Colonic mucosa (tissue), 4 donors: ENCODE data around the gene KRT6B. TPM values are rescaled to one million over a fixed set of nuclear protein-coding genes. Genes with fewer than 3 reads are reported as not detected.

Source experiments
- DNase-seq: peaks from one replicate; pipeline ENCODE4 v3.0.0-alpha.2; 2020
- H3K27ac ChIP-seq: fragments of 200-600 bp; one replicate; pipeline ENCODE4 v1.8.0; 2021
- H3K27me3 ChIP-seq: fragments of 200-600 bp; one replicate; pipeline ENCODE4 v1.8.0; 2021
- H3K36me3 ChIP-seq: fragments of 200-600 bp; one replicate; pipeline ENCODE4 v1.8.0; 2021
- H3K4me1 ChIP-seq: fragments of 200-600 bp; one replicate; pipeline ENCODE4 v1.8.0; 2021; ENCODE audit warnings: mild to moderate bottlenecking
- H3K4me3 ChIP-seq: fragments of 200-600 bp; one replicate; pipeline ENCODE4 v1.8.0; 2021
- H3K9ac ChIP-seq, 2 donors: one replicate each; pipeline ENCODE4 v1.7.0; 2013; ENCODE audit warnings: control low read depth in 2 of 2, low read depth in 2 of 2, low read length in 2 of 2
- H3K9me3 ChIP-seq: fragments of 200-600 bp; one replicate; pipeline ENCODE4 v1.8.0; 2021
- intact Hi-C: fragments of 100-400 bp; cut with DNase I; formaldehyde crosslinking; loops from one replicate; pipeline ENCODE4 v1.14.1; 2022
- total RNA-seq, 2 donors: library from RNA; stranded (reverse); fragmentation: NEBNext Ultra II Directional in 1 of 2; extraction: Animal tissue kit (Norgen Biotek cat#: 25700) in 1 of 2; gene quantifications; one replicate each; pipeline ENCODE4 v1.2.1, GENCODE V29; 2021
- TF ChIP-seq, protein P1 (sequence below): fragments of 200-600 bp; IDR thresholded peaks from one replicate; pipeline ENCODE4 v1.8.0; 2022; ENCODE audit warnings: antibody characterized with exemption, mild to moderate bottlenecking
- donor health status: healthy.
- donor health status: DM: no; HTN: no; CAD: no.
- donor health status: DM: no; HTN: no; CAD: no.

The KRT6B gene
- total RNA-seq, 2 donors from 2014 or later = 0.13 to 1.4 TPM

GRCh38 chr12:52402873-52403540 lies 48.9 kb downstream of the KRT6B start:
- DNase-seq = no peak
- H3K36me3 ChIP-seq = no peaks in the 10 kb centered on the region
- no peaks in the 10 kb centered on the region for H3K27me3 ChIP-seq
- no peaks in the 10 kb centered on the region for H3K4me1 ChIP-seq
- H3K9ac ChIP-seq = no peak overlapping the region
- TF ChIP-seq, protein P1, sequence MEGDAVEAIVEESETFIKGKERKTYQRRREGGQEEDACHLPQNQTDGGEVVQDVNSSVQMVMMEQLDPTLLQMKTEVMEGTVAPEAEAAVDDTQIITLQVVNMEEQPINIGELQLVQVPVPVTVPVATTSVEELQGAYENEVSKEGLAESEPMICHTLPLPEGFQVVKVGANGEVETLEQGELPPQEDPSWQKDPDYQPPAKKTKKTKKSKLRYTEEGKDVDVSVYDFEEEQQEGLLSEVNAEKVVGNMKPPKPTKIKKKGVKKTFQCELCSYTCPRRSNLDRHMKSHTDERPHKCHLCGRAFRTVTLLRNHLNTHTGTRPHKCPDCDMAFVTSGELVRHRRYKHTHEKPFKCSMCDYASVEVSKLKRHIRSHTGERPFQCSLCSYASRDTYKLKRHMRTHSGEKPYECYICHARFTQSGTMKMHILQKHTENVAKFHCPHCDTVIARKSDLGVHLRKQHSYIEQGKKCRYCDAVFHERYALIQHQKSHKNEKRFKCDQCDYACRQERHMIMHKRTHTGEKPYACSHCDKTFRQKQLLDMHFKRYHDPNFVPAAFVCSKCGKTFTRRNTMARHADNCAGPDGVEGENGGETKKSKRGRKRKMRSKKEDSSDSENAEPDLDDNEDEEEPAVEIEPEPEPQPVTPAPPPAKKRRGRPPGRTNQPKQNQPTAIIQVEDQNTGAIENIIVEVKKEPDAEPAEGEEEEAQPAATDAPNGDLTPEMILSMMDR = no peak
- H3K4me3 ChIP-seq = no peak overlapping the region
- intact Hi-C loops = no loop called here
- no peak overlapping the region for H3K27ac ChIP-seq
- H3K9me3 ChIP-seq = no peaks in the 10 kb centered on the region

DNA sequence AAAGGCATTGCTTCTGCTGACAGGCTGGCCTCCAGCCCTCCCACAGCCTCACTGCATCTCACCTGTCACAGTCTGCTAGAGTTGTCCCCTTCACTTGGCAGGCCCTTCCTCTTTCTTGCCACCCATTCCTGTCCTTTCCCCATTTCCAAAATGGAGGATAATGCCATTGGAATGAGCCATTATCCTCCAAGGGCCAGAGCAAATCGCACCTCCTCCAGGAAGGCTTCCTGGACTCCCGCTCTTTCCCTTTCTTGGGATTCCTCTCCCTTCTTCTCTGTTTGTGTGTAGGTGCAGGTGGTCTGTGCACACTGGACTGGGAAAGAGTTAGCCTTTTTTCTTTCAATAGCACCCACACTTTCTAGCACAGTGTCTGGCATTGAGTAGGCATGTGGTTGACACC lies 49.6 kb downstream of the KRT6B start:
- H3K4me3 ChIP-seq = no peak overlapping the region
- no peaks in the 10 kb centered on the region for H3K9me3 ChIP-seq
- no peak overlapping the region for H3K9ac ChIP-seq
- intact Hi-C loops = no loop called here
- no peaks in the 10 kb centered on the region for H3K4me1 ChIP-seq
- H3K36me3 ChIP-seq = no peaks in the 10 kb centered on the region
- H3K27ac ChIP-seq = no peak overlapping the region
- no peaks in the 10 kb centered on the region for H3K27me3 ChIP-seq
- TF ChIP-seq, protein P1 = no peak
- DNase-seq = no peak

DNA sequence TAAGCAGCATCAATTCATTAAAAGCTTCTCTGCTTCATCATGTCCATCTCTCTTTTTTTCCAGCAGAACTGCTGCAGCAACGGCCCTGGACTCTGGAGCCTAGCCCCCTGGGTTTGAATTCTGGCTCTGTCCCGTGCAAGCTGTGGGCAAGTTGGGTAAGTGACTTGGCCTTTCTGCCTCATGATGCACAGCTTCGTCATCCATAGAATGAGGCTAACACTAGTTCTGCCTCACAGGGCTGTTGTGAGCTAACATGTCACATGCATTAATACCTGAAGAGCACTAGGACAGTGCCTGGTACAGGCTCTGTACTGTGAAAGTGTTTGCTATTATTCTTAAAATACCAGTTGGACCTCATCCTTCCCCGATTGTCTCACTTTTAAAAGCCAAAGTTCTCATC lies 50.0 kb downstream of the KRT6B start:
- no peak overlapping the region for H3K27ac ChIP-seq

DNA sequence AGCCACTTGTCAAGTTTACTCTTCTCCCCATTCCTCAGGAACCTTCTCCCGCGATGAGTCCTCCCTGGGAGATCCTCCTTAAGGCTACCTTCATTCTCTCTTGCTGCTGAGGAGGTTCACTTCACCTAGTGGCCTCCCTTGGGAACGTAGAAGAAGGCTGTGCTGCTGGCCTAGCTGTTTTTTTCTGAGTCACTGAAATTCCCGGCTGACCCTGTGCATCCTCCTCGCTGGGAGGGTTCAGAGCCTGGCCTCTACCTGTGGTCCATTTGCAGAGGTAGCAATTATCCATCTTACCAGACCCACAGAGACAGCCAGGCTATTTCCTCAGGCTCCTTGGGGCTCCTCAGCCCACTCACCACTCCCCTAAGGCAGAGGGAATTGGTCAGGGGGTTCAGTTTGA lies 50.4 kb downstream of the KRT6B start:
- Histone ChIP-seq H3K9me3 (no peaks in the 10 kb centered on the region), H3K9ac (no peak overlapping the region), H3K4me3 (no peak overlapping the region), H3K27ac (no peak overlapping the region), H3K36me3 (no peaks in the 10 kb centered on the region), H3K4me1 (no peaks in the 10 kb centered on the region), H3K27me3 (no peaks in the 10 kb centered on the region)
- TF ChIP-seq, protein P1 = no peak
- intact Hi-C loops = no loop called here
- no peak for DNase-seq

More for the DNA sequence above, 50.0 kb downstream of the KRT6B start:
- Histone ChIP-seq H3K4me1 (no peaks in the 10 kb centered on the region), H3K27me3 (no peaks in the 10 kb centered on the region), H3K4me3 (no peak overlapping the region), H3K9me3 (no peaks in the 10 kb centered on the region), H3K9ac (no peak overlapping the region), H3K36me3 (no peaks in the 10 kb centered on the region)
- TF ChIP-seq, protein P1 = no peak
- intact Hi-C loops = no loop called here
- no peak for DNase-seq

DNA sequence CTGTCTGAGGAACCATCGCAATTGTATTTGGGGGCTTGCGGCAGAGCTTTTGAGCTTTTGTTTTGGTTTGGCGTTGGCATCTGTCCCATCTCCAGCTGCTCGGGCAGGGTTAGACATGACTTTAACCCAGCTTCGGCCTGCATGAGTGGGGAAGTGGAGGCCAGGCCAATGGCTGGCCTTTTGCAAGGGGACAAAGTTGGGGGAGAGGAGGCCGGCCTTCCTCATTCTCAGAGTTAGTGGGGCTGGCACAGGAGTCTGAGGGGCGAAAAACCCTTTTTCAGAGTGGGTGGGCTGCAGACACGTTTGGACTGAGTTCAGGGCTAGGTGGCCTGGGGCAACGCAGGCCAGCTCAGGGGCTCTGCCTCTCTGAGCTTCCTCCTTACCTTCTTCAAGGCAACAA lies 51.0 kb downstream of the KRT6B start:
- TF ChIP-seq, protein P1 = no peak
- no peak overlapping the region for H3K27ac ChIP-seq
- no peak overlapping the region for H3K9ac ChIP-seq

More for the DNA sequence above, 51.0 kb downstream of the KRT6B start:
- Histone ChIP-seq H3K36me3 (no peaks in the 10 kb centered on the region), H3K27me3 (no peaks in the 10 kb centered on the region), H3K4me3 (no peak overlapping the region), H3K4me1 (no peaks in the 10 kb centered on the region), H3K9me3 (no peaks in the 10 kb centered on the region)
- intact Hi-C loops = no loop called here
- DNase-seq = no peak
